ENCODE data around the gene SELENON. TPM values are rescaled to one million over a fixed set of nuclear protein-coding genes. Genes with fewer than 3 reads are reported as not detected.

Gene SELENON
- total and polyA plus RNA-seq, 9 of the 15 experiments (the other 6 are each of a cell fraction or from before 2014, with no cell fraction given), result 0.43 to 26.7 (median 7.0) TPM

GRCh38 chr1:25848531-25848930 lies 48.5 kb downstream of the SELENON start (continued):
- TF ChIP-seq PRDM10 (IDR thresholded peaks at IDR 0.05; ENCODE audit: partially characterized antibody) (no peak), MBD1 (CRISPR knock-in tag; IDR thresholded peaks at IDR 0.05) (no peak), ZNF318 (IDR thresholded peaks at IDR 0.05; ENCODE audit: borderline replicate concordance in 1 of 2, low read depth in 1 of 2) (no peak), ZEB2 (IDR thresholded peaks at IDR 0.05) (no peak), SMC3 (conservative IDR thresholded peaks at IDR 0.05; ENCODE audit: insufficient read depth, low read depth, low read length) (no peak)

All from K562 (cell line).